Bronchial epithelial cell (primary cell): ENCODE results near the gene MCOLN1. TPM values are rescaled to one million over a fixed set of nuclear protein-coding genes. Genes with fewer than 3 reads are reported as not detected.
A peak's percentile ranks its signal among the peaks of the same experiment; 100 is the strongest.

Source experiments
- DNase-seq: peaks from one replicate; pipeline ENCODE4 v3.0.0-alpha.2; 2010; ENCODE audit warnings: low read depth
- FAIRE-seq: peaks from 2 replicates; lab custom pipeline; 2011; peaks lifted over from hg19 to GRCh38; lab: Jason Lieb, UNC
- H3K27me3 ChIP-seq: 2 replicates; pipeline ENCODE4 v1.5.1; 2011; ENCODE audit warnings: low read length; ENCODE audit not compliant: control insufficient read depth, insufficient read depth
- H3K36me3 ChIP-seq: 2 replicates; pipeline ENCODE4 v1.5.1; 2011; ENCODE audit warnings: low read length; ENCODE audit not compliant: control insufficient read depth, insufficient read depth
- H3K4me3 ChIP-seq: 2 replicates; pipeline ENCODE4 v1.5.1; 2011; ENCODE audit warnings: mild to moderate bottlenecking, low read depth, low read length, control low read depth
- CTCF ChIP-seq: IDR thresholded peaks from 2 replicates; pipeline ENCODE4 v1.5.1; 2011; ENCODE audit warnings: mild to moderate bottlenecking, moderate library complexity, low read length, control low read depth, inconsistent platforms; ENCODE audit not compliant: insufficient read depth, severe bottlenecking
- total RNA-seq: library from RNA; depleted of rRNA; stranded (reverse); fragments of >200 nt; gene quantifications from 2 replicates; pipeline ENCODE4 v1.2.1, GENCODE V29; 2014

The MCOLN1 gene
- 3.7 and 3.8 TPM in 2 replicates for total RNA-seq

- DNase-seq (peak; percentile 85), FAIRE-seq (peak; percentile 58)
- no peaks in the 10 kb centered on the region for H3K27me3 ChIP-seq
- H3K4me3 ChIP-seq = peak within 1 kb of the TSS; percentile 62
- H3K36me3 ChIP-seq = no peaks in the 10 kb centered on the region
- no peak for TF ChIP-seq CTCF
Observed at GRCh38 chr19:7522072-7522922, at the start of gene MCOLN1. Gene MCOLN1 (plus strand): TSS chr19:7522624. CDS start chr19:7522751, 127 bp downstream.

GRCh38 chr19:7475665-7476064 lies 46.8 kb upstream of the MCOLN1 start:
- Histone ChIP-seq H3K36me3 (peaks cover 7% of the 10 kb centered on the region), H3K4me3 (no peak overlapping the region), H3K27me3 (no peaks in the 10 kb centered on the region)
- no peak for FAIRE-seq
- no peak for TF ChIP-seq CTCF
- DNase-seq = no peak

- Histone ChIP-seq H3K36me3 (peaks cover 2% of the 10 kb centered on the region), H3K4me3 (no peak overlapping the region), H3K27me3 (no peaks in the 10 kb centered on the region)
- no peak for FAIRE-seq
- TF ChIP-seq CTCF = no peak
- no peak for DNase-seq
Observed at GRCh38 chr19:7476241-7476640, 46.2 kb upstream of the MCOLN1 start.

GRCh38 chr19:7476777-7477494 lies 45.5 kb upstream of the MCOLN1 start:
- FAIRE-seq = no peak

GRCh38 chr19:7477758-7478157 lies 44.7 kb upstream of the MCOLN1 start:
- no peaks in the 10 kb centered on the region for H3K36me3 ChIP-seq
- no peak for TF ChIP-seq CTCF
- no peak for DNase-seq
- H3K27me3 ChIP-seq = no peaks in the 10 kb centered on the region
- no peak overlapping the region for H3K4me3 ChIP-seq
- FAIRE-seq = no peak

More at GRCh38 chr19:7476777-7477494, 45.5 kb upstream of the MCOLN1 start:
- no peaks in the 10 kb centered on the region for H3K27me3 ChIP-seq
- no peak for TF ChIP-seq CTCF
- H3K36me3 ChIP-seq = no peaks in the 10 kb centered on the region
- H3K4me3 ChIP-seq = no peak overlapping the region
- no peak for DNase-seq
